ELR (cell line): ENCODE measurements around the gene TRIM8.
"Not testable (repeated sequence)": the region's sequence is repeated elsewhere in the genome, so short reads cannot be mapped to it uniquely, and the experiment has no call there.

Experiments
- DNase-seq: peaks from one replicate; pipeline ENCODE4 v3.0.0-alpha.2; 2015; ENCODE audit warnings: low read depth

Gene TRIM8

DNA sequence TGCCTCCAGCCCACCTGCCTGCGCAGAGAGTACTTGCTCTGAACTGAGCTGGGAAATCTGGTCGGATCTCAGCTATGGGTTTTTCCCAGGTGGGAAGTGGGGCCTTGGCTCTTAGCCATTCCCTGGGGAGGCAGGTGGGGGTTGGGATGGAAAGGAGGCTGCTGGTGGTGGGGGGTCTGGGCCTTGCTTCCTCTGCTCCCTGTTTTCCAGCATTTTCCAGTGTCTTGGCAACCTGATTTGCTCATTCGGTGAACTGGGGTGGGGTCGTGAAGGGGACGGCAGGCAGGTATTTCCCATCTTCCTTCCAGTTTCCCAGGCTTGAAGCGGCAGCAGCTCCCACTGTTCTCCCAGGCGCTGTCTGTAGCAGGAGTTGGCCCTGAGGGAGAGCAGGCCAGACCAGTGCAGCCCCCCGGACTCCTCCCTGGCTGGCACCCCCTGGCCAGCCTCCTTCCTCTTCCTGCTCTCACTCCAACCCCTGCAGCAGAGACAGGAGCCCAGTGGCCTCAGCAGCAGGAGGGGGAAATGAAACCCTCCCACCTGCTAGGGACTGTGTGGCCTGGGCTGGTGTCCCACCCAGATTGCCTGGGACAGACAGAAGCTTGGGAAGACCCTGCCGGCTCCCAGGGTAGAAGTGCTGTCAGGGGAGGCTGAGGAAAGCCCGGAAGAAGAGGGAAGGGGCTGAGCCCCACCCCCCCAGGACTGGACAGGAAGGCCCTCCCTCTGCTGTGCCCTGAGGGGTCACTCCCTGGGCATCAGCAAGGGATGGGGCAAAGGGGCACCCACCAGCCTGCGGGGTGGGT lies 6.6 kb downstream of the TRIM8 start:
- no peak for DNase-seq

DNA sequence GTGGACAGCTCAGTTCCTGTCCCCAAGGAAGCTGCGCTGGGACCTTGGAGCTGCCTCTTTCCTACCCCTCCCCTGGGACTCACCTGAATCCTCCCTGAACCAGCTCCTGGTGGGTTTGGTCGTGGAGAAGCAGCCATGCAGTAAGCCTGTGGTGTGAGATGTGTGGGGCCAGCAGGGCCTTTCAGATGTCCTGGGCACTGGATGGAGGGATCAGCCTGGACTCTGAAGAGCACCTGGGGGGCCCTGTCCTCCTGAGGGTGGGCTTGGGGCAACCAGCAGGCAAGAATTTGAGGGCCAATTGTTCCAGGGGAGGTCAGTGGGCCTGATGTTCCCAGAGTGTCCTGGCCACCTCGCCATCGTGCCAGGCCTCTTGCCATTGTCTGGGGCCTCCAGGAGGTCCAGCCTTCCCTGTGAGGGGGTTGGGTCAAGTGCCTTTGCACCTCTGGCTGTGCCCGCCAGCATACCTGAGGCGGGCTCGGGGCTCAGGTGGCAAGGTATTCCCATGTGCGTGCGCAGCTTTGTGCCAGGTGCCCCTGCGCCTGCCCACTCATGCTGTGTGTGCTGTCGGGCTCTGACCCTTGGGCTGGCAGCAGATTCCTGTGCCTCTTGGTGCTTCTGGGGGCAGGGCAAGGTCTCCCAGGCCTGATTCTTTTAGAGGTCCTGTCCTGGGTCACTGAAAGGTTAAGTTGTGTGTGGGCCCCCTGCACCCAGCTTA lies 7.3 kb downstream of the TRIM8 start:
- no peak for DNase-seq

DNA sequence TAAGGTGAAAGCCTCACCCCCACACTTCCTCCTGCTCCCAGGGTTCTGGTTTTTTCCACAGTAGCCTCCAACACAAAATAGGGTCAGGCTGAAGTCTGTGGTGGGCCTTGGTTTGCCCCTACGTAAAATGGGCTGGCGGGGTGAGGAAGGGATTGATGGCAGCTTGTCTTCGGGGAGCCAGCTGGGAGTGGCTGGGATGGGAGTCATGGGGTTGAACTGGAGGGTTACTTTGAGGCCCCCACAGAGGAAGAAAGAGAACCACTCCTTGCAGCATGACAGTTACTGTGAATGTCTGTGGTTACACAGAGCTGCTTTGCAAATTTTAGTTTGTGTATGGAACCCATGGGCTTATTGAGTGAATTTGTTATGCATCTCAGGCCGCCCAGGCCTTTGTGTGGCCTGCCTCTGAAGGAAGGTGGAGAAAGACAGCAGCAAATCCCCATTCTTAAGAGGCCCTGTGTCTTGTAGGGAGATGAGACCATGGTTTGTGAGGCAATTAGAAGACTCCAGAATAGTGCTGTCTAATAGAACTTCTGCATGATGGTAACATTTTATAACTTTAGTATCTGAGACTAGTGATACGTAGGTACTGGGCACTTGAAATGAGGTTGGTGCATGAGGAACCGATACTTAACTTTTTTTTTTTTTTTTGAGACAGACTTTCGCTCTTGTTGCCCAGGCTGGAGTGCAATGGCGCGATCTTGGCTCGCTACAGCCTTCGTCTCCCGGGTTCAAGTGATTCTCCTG lies 8.1 kb downstream of the TRIM8 start:
- DNase-seq, result no peak

DNA sequence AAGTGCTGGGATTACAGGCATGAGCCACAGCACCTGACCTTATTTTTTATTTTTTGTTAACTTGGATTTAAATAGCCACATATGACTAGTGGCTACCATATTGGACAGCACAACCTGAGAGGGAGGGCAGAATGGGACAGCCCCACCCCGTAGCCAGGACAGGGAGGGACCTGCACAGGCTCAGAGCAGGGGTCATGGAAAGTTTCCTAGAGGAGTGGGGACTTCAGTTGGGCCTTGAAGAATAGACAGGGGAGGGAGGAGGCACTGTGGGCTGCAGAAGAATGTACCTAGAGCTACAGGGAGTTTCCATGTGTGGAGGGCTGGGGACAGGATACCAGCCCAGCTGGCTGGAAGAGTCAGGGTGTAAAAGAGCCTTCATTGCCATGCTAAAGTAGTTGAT lies 8.8 kb downstream of the TRIM8 start:
- no peak for DNase-seq

DNA sequence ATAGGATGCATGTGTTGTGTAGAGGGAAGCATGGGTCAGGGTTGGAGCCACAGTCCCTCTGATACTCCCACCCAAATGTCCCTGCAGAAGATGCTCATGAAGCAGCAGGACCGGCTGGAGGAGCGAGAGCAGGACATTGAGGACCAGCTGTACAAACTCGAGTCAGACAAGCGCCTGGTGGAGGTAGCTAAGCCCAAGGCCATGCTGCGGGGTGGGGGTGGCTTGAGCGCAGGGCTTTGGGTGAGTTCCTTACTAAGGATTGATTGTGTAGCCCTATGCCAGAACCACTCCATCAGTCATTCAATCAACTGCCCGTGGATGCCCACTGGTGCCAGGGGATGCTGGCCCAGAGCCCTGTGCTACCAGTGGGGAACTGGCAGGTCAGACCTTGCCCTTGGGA lies 10.3 kb downstream of the TRIM8 start:
- DNase-seq, result no peak

DNA sequence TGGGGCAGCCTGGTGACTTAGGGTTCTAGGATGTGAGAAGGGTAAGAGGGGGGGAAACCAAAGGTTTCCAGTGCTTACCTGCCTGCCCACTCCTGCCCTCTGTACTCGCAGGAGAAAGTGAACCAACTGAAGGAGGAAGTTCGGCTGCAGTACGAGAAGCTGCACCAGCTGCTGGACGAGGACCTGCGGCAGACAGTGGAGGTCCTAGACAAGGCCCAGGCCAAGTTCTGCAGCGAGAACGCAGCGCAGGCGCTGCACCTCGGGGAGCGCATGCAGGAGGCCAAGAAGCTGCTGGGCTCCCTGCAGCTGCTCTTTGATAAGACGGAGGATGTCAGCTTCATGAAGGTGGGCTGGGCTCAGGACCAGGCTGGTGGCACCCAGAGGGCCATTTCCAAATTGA lies 10.7 kb downstream of the TRIM8 start:
- DNase-seq, result no peak

DNA sequence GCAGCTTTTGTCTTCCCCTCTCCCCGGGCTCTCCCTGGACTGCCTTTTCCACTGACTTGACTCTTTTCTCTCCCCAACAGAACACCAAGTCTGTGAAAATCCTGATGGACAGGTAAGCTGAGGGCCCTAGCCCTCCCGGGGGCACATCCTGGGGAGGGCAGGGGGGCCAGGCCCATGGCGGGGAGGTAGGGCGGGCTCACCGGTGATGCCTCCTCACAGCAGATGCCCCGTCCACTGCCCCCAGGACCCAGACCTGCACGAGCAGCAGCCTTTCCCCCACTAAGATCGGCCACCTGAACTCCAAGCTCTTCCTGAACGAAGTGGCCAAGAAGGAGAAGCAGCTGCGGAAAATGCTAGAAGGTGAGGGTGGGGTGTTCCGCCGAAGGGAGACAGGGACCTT lies 11.7 kb downstream of the TRIM8 start:
- DNase-seq, result no peak

DNA sequence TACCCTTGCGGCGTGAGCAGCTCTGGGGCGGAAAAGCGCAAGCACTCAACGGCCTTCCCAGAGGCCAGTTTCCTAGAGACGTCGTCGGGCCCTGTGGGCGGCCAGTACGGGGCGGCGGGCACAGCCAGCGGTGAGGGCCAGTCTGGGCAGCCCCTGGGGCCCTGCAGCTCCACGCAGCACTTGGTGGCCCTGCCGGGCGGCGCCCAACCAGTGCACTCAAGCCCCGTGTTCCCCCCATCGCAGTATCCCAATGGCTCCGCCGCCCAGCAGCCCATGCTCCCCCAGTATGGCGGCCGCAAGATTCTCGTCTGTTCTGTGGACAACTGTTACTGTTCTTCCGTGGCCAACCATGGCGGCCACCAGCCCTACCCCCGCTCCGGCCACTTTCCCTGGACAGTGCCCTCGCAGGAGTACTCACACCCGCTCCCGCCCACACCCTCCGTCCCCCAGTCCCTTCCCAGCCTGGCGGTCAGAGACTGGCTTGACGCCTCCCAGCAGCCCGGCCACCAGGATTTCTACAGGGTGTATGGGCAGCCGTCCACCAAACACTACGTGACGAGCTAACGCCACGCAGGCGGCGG lies 12.6 kb downstream of the TRIM8 start:
- DNase-seq, result no peak

DNA sequence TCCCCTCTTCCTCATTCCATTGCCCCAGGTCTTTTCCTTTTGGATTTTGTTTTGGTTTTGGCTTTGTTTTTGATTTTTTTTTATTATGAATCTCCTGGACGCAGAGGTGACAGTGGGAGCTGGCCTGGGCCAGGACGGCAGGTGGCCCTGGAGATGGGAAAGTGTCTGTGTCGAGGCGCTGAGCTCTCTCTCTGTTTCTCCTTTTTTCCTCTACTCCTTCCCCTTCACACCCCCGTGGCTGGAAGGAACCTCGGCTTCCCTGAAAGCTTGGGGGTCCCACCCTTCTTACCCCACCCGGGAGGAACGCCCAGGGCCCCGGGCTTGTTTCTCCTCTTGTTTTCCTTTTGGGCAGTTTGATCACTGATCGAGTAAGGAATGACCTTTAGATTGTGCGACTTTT lies 13.2 kb downstream of the TRIM8 start:
- no peak for DNase-seq

DNA sequence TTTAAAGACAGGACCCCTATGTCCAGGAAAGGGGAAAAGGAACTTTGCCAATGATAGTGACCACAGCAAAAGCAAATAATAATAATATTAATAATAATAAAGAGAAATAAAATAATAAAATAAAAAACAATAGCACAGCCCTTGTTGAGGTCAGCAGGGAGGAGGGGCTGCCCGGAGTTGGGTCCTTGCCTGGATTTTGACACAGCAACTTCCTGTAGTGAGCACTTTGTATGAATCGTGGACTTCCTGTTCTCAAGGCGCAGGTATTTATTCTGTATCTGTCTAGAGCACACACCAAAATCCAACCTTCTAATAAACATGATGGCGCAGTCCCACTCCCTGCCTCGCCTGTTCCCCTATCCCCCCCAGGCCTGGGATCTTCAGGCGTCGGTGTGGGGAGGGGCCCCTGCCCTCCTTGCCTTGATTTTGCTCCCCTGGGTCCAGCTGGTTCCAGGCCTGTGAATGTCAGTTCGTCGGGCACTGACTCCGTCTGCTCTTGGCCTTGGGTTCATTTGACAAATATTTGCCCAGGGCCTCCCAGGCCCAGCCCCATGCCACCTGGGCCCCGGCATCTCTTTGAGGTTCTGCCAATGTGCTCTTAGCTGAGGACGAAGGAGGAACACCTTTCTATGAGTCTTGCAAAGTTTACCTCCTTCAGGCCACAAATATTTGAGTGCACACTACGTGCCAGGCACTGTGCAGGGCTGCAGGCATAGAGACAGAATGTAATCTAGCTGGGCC lies 13.9 kb downstream of the TRIM8 start:
- peak; percentile 33 for DNase-seq

DNA sequence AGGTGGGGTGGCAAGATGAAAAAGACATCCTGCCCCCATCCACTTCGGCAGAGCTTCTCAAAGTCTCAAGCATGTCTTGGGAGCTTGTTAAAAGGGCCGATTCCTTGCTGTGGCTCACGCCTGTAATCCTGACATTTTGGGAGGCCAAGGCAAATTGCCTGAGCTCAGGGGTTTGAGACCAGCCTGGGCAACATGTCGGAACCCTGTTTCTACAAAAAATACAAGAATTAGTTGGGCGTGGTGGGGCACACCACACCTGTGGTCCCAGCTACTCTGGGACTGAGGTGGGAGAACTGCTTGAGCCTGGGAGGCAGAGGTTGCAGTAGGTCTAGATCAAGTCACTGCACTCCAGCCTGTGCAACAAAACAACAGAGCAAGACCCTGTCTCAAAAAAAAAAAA lies 14.5 kb downstream of the TRIM8 start:
- no peak for DNase-seq

DNA sequence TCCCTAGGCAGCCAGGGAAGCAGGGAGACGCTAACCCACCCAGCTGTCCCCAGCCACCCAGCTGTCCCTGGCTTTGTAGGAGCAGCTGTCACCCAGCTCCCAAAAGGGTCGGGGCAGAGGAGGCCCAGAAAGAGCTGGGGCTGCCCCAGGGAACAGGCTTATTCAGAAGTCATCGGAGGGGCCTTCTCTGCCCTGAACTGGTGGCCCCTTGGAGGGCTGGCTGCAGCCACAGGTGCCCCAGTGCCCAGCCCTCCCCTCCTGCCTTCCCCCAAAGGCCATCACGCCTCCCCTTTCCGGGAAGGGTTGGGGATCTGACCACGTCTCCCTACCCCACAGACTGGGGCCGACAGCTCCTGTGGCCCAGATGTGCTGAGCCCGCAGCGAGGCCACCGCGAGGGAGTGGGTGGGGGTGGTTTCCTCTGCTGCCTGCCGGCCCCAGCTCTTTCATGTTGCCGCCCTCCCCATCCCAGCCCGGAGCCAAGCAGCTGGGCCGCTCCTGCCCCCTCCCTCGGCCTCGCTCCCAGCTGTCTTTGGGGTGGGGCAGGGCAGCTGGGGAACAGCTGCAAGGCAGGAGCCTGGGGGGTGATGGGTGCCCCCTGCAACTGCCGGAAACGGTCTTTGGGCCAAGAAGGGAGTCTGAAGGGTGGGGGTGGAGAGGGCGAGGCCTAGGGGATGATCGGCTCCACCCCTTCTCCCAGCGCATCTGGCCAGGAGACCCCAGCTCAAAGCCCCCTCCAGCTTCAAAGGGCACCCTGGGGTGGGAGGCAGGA lies 16.8 kb downstream of the TRIM8 start:
- DNase-seq, result no peak

DNA sequence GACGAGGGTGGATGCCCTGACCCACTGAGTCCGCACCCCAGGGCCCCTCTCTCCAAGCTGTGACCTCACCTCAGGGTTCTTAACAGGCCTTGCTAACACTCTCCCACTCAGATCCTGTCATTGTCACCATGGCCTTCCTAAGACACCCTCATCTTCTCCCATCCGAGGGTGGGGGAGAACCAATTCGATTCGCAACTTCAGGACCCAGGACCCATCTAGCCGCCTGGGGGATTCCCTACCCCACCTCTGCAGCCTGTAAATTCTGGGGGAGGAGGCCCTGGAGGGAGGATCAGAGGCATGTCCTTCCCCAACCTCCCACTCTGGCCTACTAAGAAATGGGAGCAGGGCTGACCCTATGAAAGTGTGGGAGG lies 17.4 kb downstream of the TRIM8 start:
- DNase-seq, result no peak

DNA sequence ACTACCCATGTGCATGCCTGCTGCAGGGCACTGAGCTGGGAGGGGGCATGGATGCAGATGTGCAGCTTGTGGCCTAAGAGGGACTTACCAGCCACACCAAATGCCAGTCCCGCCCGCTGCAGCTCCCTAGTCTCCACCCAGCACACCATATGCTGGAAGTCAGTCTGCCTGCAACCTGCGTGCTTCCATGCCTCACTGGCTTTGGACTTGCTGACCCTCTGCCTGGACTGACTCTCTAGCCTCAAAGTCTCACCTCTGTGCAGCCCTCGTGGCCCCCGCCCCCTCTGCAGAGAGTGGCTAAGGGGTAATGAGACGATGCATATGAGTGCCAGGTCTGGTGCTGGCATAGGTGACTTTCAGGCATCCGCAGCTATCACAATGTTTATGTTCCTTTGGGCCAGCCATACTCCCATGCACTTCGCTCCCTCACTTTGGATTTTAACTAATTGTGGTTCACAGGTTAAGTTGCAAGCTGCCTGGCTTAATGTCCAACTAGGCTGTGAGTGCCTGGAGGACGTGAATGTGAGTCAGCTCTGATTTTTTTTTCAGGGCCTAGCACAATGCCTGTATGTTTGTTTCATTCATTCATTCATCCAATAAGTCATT lies 21.7 kb downstream of the TRIM8 start:
- DNase-seq, result no peak

DNA sequence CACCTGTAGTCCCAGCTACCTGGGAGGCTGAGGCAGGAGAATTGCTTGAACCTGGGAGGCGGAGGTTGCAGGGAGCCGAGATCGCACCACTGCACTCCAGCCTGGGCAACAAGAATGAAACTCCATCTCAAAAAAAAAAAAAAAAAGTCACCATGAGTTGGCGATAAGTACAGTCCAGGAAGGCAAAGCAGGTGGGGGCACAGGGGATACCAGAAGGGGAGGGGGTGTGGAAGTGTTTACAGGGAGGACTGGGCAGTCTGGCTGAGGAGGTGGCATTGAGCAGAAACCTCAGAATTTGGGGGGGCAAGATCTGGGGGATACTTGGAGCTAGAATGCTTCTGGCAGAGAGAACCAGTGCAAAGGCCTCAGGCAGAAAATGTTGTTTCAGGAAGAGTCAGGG lies 23.1 kb downstream of the TRIM8 start:
- not testable (repeated sequence) for DNase-seq

DNA sequence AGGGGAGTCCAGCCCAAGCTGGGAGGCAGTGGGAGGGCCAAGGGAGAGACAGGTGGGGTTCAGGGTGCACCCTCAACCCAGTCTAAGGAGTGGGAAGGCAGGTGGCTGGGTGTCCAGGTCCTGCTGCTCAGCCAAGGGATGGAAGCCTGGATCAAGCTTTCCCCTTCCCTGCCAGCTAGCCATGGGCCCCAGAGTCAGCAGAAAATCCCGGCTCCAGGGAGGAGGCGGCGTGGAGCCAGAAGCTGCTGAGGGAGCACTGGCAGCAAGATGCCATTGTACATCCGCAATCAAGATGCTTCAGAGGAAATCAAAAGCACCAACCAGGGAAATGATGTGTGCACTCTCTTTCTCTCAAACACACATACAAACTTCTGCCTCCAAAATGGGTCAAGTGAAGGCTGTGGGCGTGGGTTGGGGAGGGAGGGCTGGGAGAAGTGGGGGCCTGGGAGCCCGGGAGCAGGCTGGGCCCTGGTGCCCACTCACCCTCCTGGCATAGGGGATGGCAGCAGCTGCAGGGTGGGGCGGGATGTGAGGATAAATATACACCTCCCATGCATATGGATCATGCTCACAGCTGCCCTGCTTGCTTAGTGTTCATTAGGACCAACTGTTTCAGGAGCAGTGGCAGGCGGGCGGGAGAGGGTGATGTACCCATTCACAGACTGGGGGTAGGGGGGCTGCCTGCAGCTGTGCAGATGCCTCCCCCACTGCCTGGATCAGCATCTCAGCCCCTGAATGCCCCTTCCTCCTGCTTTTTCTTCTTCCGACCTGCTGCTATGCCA lies 24.2 kb downstream of the TRIM8 start:
- no peak for DNase-seq

DNA sequence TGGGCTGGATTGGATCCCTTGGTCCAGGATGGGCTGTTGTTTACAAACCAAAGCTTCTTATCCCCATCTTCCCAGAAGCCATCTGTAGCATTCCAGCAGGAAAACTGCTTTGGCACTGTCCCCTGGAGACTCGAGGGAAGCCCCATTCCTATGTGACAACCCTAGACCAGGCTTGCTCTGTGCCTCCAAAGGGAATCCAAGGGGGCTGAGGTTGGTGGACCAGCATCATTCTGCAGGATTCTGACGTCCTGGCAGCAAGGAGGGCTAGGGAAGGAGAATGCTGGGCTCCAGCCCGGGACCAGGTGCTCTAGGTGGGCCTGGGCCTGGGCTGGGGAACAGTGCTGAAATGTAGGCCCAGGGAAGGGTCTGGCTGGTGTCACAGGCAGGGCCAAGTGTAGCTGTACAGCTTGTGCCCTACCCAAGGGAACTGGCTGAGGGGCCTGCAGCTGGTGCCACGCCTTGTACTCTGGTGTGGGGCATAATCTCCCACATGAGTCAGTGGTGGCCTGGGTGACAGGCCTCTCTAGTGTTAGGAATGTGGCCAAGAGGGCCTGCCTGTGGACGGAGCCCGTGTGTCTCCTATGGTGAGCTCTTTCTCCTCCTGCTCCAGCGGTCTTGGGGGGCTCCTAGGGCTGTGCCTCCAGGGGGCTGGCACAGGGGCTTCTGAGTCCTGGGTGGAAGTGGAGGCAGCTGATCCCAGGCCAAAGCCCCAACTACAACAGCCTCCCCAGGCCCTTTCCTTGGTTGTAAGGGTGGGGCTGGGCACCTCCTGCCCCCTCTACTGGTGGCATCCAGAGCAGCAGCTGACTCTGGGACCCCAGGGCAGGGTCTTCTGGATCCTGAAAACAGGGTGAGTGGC lies 25.2 kb downstream of the TRIM8 start:
- peak; percentile 59 for DNase-seq

DNA sequence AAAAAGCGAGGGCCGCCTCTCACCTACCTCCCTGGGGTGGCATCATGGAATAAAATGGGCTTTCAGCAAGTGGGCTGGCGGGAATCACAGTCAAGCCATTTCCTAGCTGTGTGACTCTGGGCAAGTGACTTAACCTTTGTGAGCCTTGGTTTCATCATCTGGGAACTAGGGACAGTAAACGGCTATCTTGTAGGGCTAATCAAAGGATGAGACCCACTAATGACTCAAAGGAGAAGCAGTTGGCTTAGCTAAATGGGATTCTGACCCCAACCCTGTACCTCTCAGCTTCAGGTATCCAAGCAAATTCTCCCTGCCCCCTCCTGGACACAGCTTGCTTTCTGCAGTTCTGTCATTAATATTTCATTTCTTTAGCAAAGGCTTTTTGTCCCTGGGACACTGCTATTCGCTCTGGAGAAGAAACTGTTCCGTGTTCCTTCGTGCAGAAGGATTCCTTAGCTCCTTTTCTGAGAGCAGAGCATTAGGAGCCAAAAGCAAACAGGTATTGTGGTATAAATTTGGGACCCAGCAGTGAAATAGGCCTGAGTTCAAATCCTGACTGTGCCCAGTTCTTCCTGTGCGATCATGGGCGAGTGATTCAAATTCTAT lies 25.9 kb downstream of the TRIM8 start:
- no peak for DNase-seq
